WTC11 (cell line): Measurements from ENCODE around the gene RGS9. TPM values are rescaled to one million over a fixed set of nuclear protein-coding genes. Genes with fewer than 3 reads are reported as not detected.

ENCODE experiments used
- ATAC-seq: fragments of 200-7000 bp; cut with Tn5 transposase; 2 replicates; pipeline ENCODE4 v1.10.0; 2021; ENCODE audit warnings: mild to moderate bottlenecking, moderate library complexity
- CTCF ChIA-PET: fragments of 300-600 bp; sonication (Branson Sonifier 250); formaldehyde crosslinking; loops from one replicate; lab custom pipeline; 2021; ENCODE audit warnings: antibody characterized with exemption; lab: Charles Lee
- POLR2A ChIA-PET: fragments of 350-600 bp; sonication (Branson Sonifier 250); formaldehyde crosslinking; loops from one replicate; lab custom pipeline; 2021; ENCODE audit warnings: antibody characterized with exemption; lab: Charles Lee
- DNase-seq: peaks from one replicate; pipeline ENCODE4 v3.0.0; 2021; ENCODE audit warnings: low spot score
- H3K27ac Mint-ChIP-seq: 2 replicates; pipeline ENCODE4 v1.8.0; 2021; ENCODE audit warnings: mixed read lengths
- H3K27me3 Mint-ChIP-seq: 2 replicates; pipeline ENCODE4 v1.8.0; 2021; ENCODE audit warnings: low read depth, mild to moderate bottlenecking, moderate library complexity, mixed read lengths
- H3K36me3 Mint-ChIP-seq: 2 replicates; pipeline ENCODE4 v1.8.0; 2021; ENCODE audit warnings: mixed read lengths
- H3K4me1 Mint-ChIP-seq: 2 replicates; pipeline ENCODE4 v1.8.0; 2022; ENCODE audit warnings: mixed read lengths
- H3K4me3 Mint-ChIP-seq: 2 replicates; pipeline ENCODE4 v1.8.0; 2021; ENCODE audit warnings: mild to moderate bottlenecking, moderate library complexity, mixed read lengths
- H3K9me3 Mint-ChIP-seq: 2 replicates; pipeline ENCODE4 v1.8.0; 2021; ENCODE audit warnings: mixed read lengths
- ATF1 ChIP-seq: sonication (generic); formaldehyde crosslinking; IDR thresholded peaks from 2 replicates; pipeline ENCODE4 v1.8.1; 2023; ENCODE audit warnings: mild to moderate bottlenecking, moderate library complexity, missing genetic modification reagents
- FOXK1 ChIP-seq: sonication (generic); formaldehyde crosslinking; IDR thresholded peaks from 2 replicates; pipeline ENCODE4 v1.8.0; 2022; ENCODE audit warnings: mild to moderate bottlenecking, moderate library complexity, missing genetic modification reagents
- GRHL2 ChIP-seq: fragments of 250-450 bp; sonication (Bioruptor Pico); IDR thresholded peaks from 2 replicates; pipeline ENCODE4 v1.8.0; 2022; ENCODE audit warnings: mild to moderate bottlenecking, moderate library complexity; ENCODE audit not compliant: insufficient replicate concordance, severe bottlenecking
- HMGA2 ChIP-seq: fragments of 250-450 bp; sonication (Bioruptor Pico); IDR thresholded peaks from 2 replicates; pipeline ENCODE4 v1.4.0; 2021; ENCODE audit warnings: mild to moderate bottlenecking, moderate library complexity
- IRF2 ChIP-seq: sonication (generic); formaldehyde crosslinking; IDR thresholded peaks from 2 replicates; pipeline ENCODE4 v1.8.0; 2022; ENCODE audit warnings: low read depth, missing genetic modification reagents, borderline replicate concordance
- NFATC4 ChIP-seq: fragments of 250-450 bp; sonication (Bioruptor Pico); IDR thresholded peaks from 2 replicates; pipeline ENCODE4 v1.9.0; 2021; ENCODE audit warnings: mild to moderate bottlenecking
- NFE2L1 ChIP-seq: sonication (generic); formaldehyde crosslinking; IDR thresholded peaks from 2 replicates; pipeline ENCODE4 v1.8.1; 2023; ENCODE audit warnings: missing genetic modification reagents
- SMAD3 ChIP-seq: sonication (generic); formaldehyde crosslinking; IDR thresholded peaks from 2 replicates; pipeline ENCODE4 v1.8.0; 2022; ENCODE audit warnings: missing genetic modification reagents, mild to moderate bottlenecking, borderline replicate concordance
- SP1 ChIP-seq: sonication (generic); formaldehyde crosslinking; conservative IDR thresholded peaks from 2 replicates; pipeline ENCODE4 v1.8.1; 2022; ENCODE audit warnings: missing genetic modification reagents
- ZNF121 ChIP-seq: sonication (generic); formaldehyde crosslinking; IDR thresholded peaks from 2 replicates; pipeline ENCODE4 v1.8.0; 2023; ENCODE audit warnings: missing genetic modification reagents
- ZNF396 ChIP-seq: fragments of 250-450 bp; sonication (Bioruptor Pico); IDR thresholded peaks from 2 replicates; pipeline ENCODE4 v1.8.0; 2021; ENCODE audit warnings: mild to moderate bottlenecking, moderate library complexity, borderline replicate concordance
- ZNF416 ChIP-seq: fragments of 250-450 bp; sonication (Bioruptor Pico); IDR thresholded peaks from 2 replicates; pipeline ENCODE4 v1.9.0; 2021; ENCODE audit warnings: mild to moderate bottlenecking, inconsistent platforms
- ZNF423 ChIP-seq: fragments of 250-450 bp; sonication (Bioruptor Pico); IDR thresholded peaks from 2 replicates; pipeline ENCODE4 v2.1.2; 2022; ENCODE audit warnings: mild to moderate bottlenecking, moderate library complexity
- ZNF671 ChIP-seq: fragments of 250-450 bp; sonication (Bioruptor Pico); IDR thresholded peaks from 2 replicates; pipeline ENCODE4 v1.8.0; 2021; ENCODE audit warnings: mild to moderate bottlenecking
- total RNA-seq: library from RNA; stranded (reverse); gene quantifications from 3 replicates; pipeline ENCODE4 v1.2.3, GENCODE V29; 2021
- TF ChIP-seq, protein P1 (sequence below): sonication (generic); formaldehyde crosslinking; IDR thresholded peaks from 2 replicates; pipeline ENCODE4 v1.8.0; 2022; ENCODE audit warnings: mild to moderate bottlenecking, missing genetic modification reagents
- TF ChIP-seq, protein P2 (sequence below): sonication (generic); formaldehyde crosslinking; IDR thresholded peaks from 2 replicates; pipeline ENCODE4 v1.8.1; 2023; ENCODE audit warnings: mild to moderate bottlenecking, moderate library complexity, missing genetic modification reagents
- TF ChIP-seq, protein P3 (sequence below): sonication (generic); formaldehyde crosslinking; IDR thresholded peaks from 2 replicates; pipeline ENCODE4 v1.8.1; 2023; ENCODE audit warnings: mild to moderate bottlenecking, missing genetic modification reagents
- TF ChIP-seq, protein P4 (sequence below): sonication (generic); formaldehyde crosslinking; IDR thresholded peaks from 2 replicates; pipeline ENCODE4 v1.8.1; 2022; ENCODE audit warnings: low read depth, mild to moderate bottlenecking, moderate library complexity, missing genetic modification reagents, borderline replicate concordance
- TF ChIP-seq, protein P5 (sequence below): sonication (generic); formaldehyde crosslinking; IDR thresholded peaks from 2 replicates; pipeline ENCODE4 v1.8.1; 2022; ENCODE audit warnings: mild to moderate bottlenecking, moderate library complexity, missing genetic modification reagents
- TF ChIP-seq, protein P6 (sequence below): fragments of 250-450 bp; sonication (Bioruptor Pico); IDR thresholded peaks from 2 replicates; pipeline ENCODE4 v1.9.0; 2021; ENCODE audit warnings: mild to moderate bottlenecking, borderline replicate concordance
- TF ChIP-seq, protein P7 (sequence below): sonication (generic); formaldehyde crosslinking; IDR thresholded peaks from 2 replicates; pipeline ENCODE4 v1.8.1; 2023; ENCODE audit warnings: mild to moderate bottlenecking, missing genetic modification reagents, moderate library complexity
- TF ChIP-seq, protein P8 (sequence below): sonication (generic); formaldehyde crosslinking; IDR thresholded peaks from 2 replicates; pipeline ENCODE4 v1.8.1; 2022; ENCODE audit warnings: missing genetic modification reagents, borderline replicate concordance

RGS9 gene
- total RNA-seq, 1 experiment from 2014 or later = 11.3 TPM

DNA sequence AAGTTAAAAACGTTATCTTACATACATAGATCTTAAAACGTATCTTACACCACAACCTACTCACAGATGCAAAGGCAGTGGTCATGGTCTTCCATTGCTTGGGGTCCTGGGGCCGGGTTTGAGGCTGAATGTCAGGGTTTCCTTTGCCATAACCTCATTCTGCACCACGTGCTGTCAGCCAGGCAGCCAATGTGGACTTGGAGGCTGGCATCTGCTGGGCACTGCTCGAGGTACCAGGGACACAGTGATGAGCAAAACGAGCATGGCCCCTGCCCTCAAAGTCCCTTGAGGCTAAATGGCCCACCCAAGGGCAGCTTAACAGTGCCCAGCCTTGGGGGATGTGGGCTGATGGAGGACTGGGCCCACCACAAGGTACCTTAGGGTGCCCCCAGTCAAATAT, 35.8 kb upstream of the RGS9 start:
- Mint-ChIP-seq H3K36me3 (no peaks in the 10 kb centered on the region), H3K4me3 (peak overlapping the region; percentile 71), H3K27me3 (no peaks in the 10 kb centered on the region), H3K27ac (no peak overlapping the region), H3K4me1 (peaks cover 14% of the 10 kb centered on the region), H3K9me3 (no peaks in the 10 kb centered on the region)
- ChIA-PET POLR2A (interaction anchor here (0.7 kb wide), 1 partner anchor 84 kb away, joined by 3 read pairs; no protein-coding TSS in a partner anchor), CTCF (interaction anchor here (0.9 to 2.0 kb wide), 14 partner anchors 10 to 141 kb away, joined by 3 to 15 read pairs (median 8); partner anchors contain the start of gene RGS9)
- TF ChIP-seq SP1 (CRISPR knock-in tag) (no peak), ZNF423 (CRISPR knock-in tag) (no peak), GRHL2 (CRISPR knock-in tag) (no peak), IRF2 (CRISPR knock-in tag) (no peak), NFE2L1 (no peak), FOXK1 (CRISPR knock-in tag) (no peak), NFATC4 (CRISPR knock-in tag) (no peak), ZNF671 (CRISPR knock-in tag) (no peak), HMGA2 (no peak), ZNF121 (CRISPR knock-in tag) (no peak), ATF1 (CRISPR knock-in tag) (no peak)
- TF ChIP-seq, protein P1, sequence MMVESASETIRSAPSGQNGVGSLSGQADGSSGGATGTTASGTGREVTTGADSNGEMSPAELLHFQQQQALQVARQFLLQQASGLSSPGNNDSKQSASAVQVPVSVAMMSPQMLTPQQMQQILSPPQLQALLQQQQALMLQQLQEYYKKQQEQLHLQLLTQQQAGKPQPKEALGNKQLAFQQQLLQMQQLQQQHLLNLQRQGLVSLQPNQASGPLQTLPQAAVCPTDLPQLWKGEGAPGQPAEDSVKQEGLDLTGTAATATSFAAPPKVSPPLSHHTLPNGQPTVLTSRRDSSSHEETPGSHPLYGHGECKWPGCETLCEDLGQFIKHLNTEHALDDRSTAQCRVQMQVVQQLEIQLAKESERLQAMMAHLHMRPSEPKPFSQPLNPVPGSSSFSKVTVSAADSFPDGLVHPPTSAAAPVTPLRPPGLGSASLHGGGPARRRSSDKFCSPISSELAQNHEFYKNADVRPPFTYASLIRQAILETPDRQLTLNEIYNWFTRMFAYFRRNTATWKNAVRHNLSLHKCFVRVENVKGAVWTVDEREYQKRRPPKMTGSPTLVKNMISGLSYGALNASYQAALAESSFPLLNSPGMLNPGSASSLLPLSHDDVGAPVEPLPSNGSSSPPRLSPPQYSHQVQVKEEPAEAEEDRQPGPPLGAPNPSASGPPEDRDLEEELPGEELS = no peak
- TF ChIP-seq, protein P2, sequence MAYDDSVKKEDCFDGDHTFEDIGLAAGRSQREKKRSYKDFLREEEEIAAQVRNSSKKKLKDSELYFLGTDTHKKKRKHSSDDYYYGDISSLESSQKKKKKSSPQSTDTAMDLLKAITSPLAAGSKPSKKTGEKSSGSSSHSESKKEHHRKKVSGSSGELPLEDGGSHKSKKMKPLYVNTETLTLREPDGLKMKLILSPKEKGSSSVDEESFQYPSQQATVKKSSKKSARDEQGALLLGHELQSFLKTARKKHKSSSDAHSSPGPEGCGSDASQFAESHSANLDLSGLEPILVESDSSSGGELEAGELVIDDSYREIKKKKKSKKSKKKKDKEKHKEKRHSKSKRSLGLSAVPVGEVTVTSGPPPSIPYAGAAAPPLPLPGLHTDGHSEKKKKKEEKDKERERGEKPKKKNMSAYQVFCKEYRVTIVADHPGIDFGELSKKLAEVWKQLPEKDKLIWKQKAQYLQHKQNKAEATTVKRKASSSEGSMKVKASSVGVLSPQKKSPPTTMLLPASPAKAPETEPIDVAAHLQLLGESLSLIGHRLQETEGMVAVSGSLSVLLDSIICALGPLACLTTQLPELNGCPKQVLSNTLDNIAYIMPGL (CRISPR knock-in tag) = no peak
- TF ChIP-seq, protein P3, sequence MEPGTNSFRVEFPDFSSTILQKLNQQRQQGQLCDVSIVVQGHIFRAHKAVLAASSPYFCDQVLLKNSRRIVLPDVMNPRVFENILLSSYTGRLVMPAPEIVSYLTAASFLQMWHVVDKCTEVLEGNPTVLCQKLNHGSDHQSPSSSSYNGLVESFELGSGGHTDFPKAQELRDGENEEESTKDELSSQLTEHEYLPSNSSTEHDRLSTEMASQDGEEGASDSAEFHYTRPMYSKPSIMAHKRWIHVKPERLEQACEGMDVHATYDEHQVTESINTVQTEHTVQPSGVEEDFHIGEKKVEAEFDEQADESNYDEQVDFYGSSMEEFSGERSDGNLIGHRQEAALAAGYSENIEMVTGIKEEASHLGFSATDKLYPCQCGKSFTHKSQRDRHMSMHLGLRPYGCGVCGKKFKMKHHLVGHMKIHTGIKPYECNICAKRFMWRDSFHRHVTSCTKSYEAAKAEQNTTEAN = no peak
- TF ChIP-seq, protein P4, sequence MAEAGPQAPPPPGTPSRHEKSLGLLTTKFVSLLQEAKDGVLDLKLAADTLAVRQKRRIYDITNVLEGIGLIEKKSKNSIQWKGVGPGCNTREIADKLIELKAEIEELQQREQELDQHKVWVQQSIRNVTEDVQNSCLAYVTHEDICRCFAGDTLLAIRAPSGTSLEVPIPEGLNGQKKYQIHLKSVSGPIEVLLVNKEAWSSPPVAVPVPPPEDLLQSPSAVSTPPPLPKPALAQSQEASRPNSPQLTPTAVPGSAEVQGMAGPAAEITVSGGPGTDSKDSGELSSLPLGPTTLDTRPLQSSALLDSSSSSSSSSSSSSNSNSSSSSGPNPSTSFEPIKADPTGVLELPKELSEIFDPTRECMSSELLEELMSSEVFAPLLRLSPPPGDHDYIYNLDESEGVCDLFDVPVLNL (CRISPR knock-in tag) = no peak
- TF ChIP-seq, protein P5, sequence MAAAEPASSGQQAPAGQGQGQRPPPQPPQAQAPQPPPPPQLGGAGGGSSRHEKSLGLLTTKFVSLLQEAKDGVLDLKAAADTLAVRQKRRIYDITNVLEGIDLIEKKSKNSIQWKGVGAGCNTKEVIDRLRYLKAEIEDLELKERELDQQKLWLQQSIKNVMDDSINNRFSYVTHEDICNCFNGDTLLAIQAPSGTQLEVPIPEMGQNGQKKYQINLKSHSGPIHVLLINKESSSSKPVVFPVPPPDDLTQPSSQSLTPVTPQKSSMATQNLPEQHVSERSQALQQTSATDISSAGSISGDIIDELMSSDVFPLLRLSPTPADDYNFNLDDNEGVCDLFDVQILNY = no peak
- ATAC-seq = no peak
- no peak for DNase-seq

DNA sequence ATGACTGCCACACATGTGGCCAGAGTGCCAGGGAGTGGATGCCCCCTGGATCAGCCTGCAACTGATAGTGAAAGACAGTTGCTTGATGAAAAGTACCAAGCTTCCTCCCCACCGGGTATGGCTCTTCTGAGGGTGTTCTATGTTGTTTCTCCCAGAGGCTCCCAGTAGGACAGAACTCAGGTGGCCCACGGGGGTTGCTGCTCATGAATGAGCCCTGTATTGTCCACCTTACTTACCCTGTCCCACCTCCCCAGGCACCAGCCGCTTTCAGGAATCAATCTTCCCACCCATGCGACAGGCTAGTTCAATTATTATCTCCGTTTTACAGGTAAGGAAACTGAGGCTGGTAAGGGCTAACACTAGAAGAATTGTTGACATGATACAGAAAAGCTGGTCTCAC, 34.9 kb upstream of the RGS9 start:
- Mint-ChIP-seq H3K4me3 (no peak overlapping the region), H3K36me3 (no peaks in the 10 kb centered on the region), H3K9me3 (no peaks in the 10 kb centered on the region), H3K27ac (no peak overlapping the region), H3K27me3 (no peaks in the 10 kb centered on the region), H3K4me1 (peaks cover 14% of the 10 kb centered on the region)
- POLR2A ChIA-PET = interaction anchor here (0.5 to 0.7 kb wide), 2 partner anchors 83 to 185 kb away, joined by 3 read pairs; no protein-coding TSS in a partner anchor
- no peak for DNase-seq
- CTCF ChIA-PET = interaction anchor here (2.0 kb wide), 1 partner anchor 13 kb away, joined by 13 read pairs; no protein-coding TSS in a partner anchor
- ATAC-seq = no peak
- TF ChIP-seq ZNF671 (CRISPR knock-in tag) (no peak), SP1 (CRISPR knock-in tag) (no peak), ZNF416 (CRISPR knock-in tag) (no peak), ZNF396 (CRISPR knock-in tag) (no peak), SMAD3 (no peak)
- TF ChIP-seq, protein P6, sequence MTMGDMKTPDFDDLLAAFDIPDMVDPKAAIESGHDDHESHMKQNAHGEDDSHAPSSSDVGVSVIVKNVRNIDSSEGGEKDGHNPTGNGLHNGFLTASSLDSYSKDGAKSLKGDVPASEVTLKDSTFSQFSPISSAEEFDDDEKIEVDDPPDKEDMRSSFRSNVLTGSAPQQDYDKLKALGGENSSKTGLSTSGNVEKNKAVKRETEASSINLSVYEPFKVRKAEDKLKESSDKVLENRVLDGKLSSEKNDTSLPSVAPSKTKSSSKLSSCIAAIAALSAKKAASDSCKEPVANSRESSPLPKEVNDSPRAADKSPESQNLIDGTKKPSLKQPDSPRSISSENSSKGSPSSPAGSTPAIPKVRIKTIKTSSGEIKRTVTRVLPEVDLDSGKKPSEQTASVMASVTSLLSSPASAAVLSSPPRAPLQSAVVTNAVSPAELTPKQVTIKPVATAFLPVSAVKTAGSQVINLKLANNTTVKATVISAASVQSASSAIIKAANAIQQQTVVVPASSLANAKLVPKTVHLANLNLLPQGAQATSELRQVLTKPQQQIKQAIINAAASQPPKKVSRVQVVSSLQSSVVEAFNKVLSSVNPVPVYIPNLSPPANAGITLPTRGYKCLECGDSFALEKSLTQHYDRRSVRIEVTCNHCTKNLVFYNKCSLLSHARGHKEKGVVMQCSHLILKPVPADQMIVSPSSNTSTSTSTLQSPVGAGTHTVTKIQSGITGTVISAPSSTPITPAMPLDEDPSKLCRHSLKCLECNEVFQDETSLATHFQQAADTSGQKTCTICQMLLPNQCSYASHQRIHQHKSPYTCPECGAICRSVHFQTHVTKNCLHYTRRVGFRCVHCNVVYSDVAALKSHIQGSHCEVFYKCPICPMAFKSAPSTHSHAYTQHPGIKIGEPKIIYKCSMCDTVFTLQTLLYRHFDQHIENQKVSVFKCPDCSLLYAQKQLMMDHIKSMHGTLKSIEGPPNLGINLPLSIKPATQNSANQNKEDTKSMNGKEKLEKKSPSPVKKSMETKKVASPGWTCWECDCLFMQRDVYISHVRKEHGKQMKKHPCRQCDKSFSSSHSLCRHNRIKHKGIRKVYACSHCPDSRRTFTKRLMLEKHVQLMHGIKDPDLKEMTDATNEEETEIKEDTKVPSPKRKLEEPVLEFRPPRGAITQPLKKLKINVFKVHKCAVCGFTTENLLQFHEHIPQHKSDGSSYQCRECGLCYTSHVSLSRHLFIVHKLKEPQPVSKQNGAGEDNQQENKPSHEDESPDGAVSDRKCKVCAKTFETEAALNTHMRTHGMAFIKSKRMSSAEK (CRISPR knock-in tag) = no peak
- TF ChIP-seq, protein P7, sequence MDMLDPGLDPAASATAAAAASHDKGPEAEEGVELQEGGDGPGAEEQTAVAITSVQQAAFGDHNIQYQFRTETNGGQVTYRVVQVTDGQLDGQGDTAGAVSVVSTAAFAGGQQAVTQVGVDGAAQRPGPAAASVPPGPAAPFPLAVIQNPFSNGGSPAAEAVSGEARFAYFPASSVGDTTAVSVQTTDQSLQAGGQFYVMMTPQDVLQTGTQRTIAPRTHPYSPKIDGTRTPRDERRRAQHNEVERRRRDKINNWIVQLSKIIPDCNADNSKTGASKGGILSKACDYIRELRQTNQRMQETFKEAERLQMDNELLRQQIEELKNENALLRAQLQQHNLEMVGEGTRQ (CRISPR knock-in tag) = no peak
- TF ChIP-seq, protein P8, sequence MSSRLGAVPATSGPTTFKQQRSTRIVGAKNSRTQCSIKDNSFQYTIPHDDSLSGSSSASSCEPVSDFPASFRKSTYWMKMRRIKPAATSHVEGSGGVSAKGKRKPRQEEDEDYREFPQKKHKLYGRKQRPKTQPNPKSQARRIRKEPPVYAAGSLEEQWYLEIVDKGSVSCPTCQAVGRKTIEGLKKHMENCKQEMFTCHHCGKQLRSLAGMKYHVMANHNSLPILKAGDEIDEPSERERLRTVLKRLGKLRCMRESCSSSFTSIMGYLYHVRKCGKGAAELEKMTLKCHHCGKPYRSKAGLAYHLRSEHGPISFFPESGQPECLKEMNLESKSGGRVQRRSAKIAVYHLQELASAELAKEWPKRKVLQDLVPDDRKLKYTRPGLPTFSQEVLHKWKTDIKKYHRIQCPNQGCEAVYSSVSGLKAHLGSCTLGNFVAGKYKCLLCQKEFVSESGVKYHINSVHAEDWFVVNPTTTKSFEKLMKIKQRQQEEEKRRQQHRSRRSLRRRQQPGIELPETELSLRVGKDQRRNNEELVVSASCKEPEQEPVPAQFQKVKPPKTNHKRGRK = no peak
